Stomach (tissue), 9 donors: ENCODE measurements around the gene CMTM7. TPM values are rescaled to one million over a fixed set of nuclear protein-coding genes. Genes with fewer than 3 reads are reported as not detected.
"Not testable (repeated sequence)": the region's sequence is repeated elsewhere in the genome, so short reads cannot be mapped to it uniquely, and the experiment has no call there.

Experiments used
- DNase-seq, 2 donors: peaks; one replicate each; pipeline versions ENCODE4 v3.0.0 to v3.0.0-alpha.2; 2013 to 2019
- H3K27ac ChIP-seq, 5 donors: fragments of 200-600 bp in 4 of 5; sonication (generic) in 4 of 5; one replicate each; pipeline ENCODE4 v1.5.1; 2013 to 2019; ENCODE audit warnings: mild to moderate bottlenecking in 1 of 5, moderate library complexity in 1 of 5
- H3K27me3 ChIP-seq, 3 donors: fragments of 200-600 bp; sonication (generic); one replicate each; pipeline ENCODE4 v1.5.1; 2017 to 2019; ENCODE audit warnings: mixed run types in 1 of 3
- H3K36me3 ChIP-seq, 4 donors: fragments of 200-600 bp; sonication (generic); 1 replicate in 3 of 4; 2 replicates in 1 of 4; pipeline ENCODE4 v1.5.1; 2016 to 2019
- H3K4me1 ChIP-seq, 4 donors: fragments of 200-600 bp; sonication (generic); one replicate each; pipeline ENCODE4 v1.5.1; 2016 to 2019
- H3K4me3 ChIP-seq, 4 donors: fragments of 200-600 bp; sonication (generic) in 3 of 4; one replicate each; pipeline ENCODE4 v1.5.1; 2016 to 2019; ENCODE audit warnings: mild to moderate bottlenecking in 1 of 4
- H3K9me3 ChIP-seq, 4 donors: fragments of 200-600 bp; sonication (generic); one replicate each; pipeline ENCODE4 v1.5.1; 2016 to 2019
- EP300 ChIP-seq: sonication (generic); formaldehyde crosslinking; IDR thresholded peaks from one replicate; pipeline ENCODE4 v1.6.1; 2017; ENCODE audit warnings: antibody characterized with exemption
- POLR2A ChIP-seq, 4 donors: fragments of 450-650 bp; IDR thresholded peaks; one replicate each; pipeline ENCODE4 v1.6.1; 2016; ENCODE audit warnings: antibody characterized with exemption in 4 of 4, control low read depth in 2 of 4, mild to moderate bottlenecking in 1 of 4, moderate library complexity in 1 of 4
- POLR2AphosphoS5 ChIP-seq, 3 donors: sonication (generic); formaldehyde crosslinking; IDR thresholded peaks; one replicate each; pipeline ENCODE4 v1.6.1; 2016; ENCODE audit warnings: antibody characterized with exemption in 3 of 3
- WGBS, 5 donors: extraction: QIAGEN DNeasy Blood & Tissue Kit in 3 of 5; methylation state at CpG; one replicate each; pipeline versions ENCODE4 v1.1.5 to v1.1.7; 2013 to 2018; 5-methylcytosine and 5-hydroxymethylcytosine counted together
- intact Hi-C: fragments of 100-400 bp; cut with DNase I; formaldehyde crosslinking; loops from one replicate; pipeline ENCODE4 v1.15.1; 2023; ENCODE audit warnings: low total_unique reads
- polyA plus RNA-seq, 3 donors: library from polyadenylated mRNA; stranded (reverse); fragments of 200-250 nt; gene quantifications; one replicate each; pipeline ENCODE4 v1.2.3, GENCODE V29; 2013
- total RNA-seq, 5 donors: library from RNA; depleted of rRNA; stranded (reverse); fragments of >200 nt; gene quantifications; one replicate each; pipeline versions ENCODE4 v1.1.0 to v1.2.3, GENCODE V29; 2014 to 2016
- TF ChIP-seq, protein P1 (sequence below), 7 experiments: fragments of 450-650 bp in 4 of 7; fragments of 200-600 bp in 3 of 7; sonication (generic) in 3 of 7; IDR thresholded peaks; one replicate each; pipeline ENCODE4 v1.5.1; 2016 to 2019; ENCODE audit warnings: antibody characterized with exemption in 7 of 7, control low read depth in 2 of 7, mild to moderate bottlenecking in 1 of 7
- donor health status: healthy with polysubstance abuse.
- donor health status: Bipolar disorder and iron deficiency.
- donor health status: healthy.

The CMTM7 gene
- total and polyA plus RNA-seq, 8 donors: 3.1 to 54.9 (median 7.4) TPM; not detected in 1

- intact Hi-C loops: no loop called here
- H3K4me3 ChIP-seq: no peak overlapping the region
- no peaks in the 10 kb centered on the region for H3K9me3 ChIP-seq
- TF ChIP-seq EP300: no peak
- no peak for TF ChIP-seq POLR2A (IDR thresholded peaks at IDR 0.05)
- no peak for TF ChIP-seq POLR2AphosphoS5 (IDR thresholded peaks at IDR 0.05)
- TF ChIP-seq, protein P1, sequence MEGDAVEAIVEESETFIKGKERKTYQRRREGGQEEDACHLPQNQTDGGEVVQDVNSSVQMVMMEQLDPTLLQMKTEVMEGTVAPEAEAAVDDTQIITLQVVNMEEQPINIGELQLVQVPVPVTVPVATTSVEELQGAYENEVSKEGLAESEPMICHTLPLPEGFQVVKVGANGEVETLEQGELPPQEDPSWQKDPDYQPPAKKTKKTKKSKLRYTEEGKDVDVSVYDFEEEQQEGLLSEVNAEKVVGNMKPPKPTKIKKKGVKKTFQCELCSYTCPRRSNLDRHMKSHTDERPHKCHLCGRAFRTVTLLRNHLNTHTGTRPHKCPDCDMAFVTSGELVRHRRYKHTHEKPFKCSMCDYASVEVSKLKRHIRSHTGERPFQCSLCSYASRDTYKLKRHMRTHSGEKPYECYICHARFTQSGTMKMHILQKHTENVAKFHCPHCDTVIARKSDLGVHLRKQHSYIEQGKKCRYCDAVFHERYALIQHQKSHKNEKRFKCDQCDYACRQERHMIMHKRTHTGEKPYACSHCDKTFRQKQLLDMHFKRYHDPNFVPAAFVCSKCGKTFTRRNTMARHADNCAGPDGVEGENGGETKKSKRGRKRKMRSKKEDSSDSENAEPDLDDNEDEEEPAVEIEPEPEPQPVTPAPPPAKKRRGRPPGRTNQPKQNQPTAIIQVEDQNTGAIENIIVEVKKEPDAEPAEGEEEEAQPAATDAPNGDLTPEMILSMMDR (IDR thresholded peaks at IDR 0.05): no peak
- 68 to 74% (median 73%) methylated on average over 10 of the region's 10 CpGs for WGBS, 5 donors
- H3K27me3 ChIP-seq: no peaks in the 10 kb centered on the region
- peaks cover 0 to 20% (median 0%) of the 10 kb centered on the region in 4 donors for H3K4me1 ChIP-seq
- H3K27ac ChIP-seq: no peak overlapping the region
- peaks cover 0 to 6% (median 1%) of the 10 kb centered on the region in 4 donors for H3K36me3 ChIP-seq
- DNase-seq: no peak
Observed at GRCh38 chr3:32438596-32439344, 47.1 kb downstream of the CMTM7 start.

DNA sequence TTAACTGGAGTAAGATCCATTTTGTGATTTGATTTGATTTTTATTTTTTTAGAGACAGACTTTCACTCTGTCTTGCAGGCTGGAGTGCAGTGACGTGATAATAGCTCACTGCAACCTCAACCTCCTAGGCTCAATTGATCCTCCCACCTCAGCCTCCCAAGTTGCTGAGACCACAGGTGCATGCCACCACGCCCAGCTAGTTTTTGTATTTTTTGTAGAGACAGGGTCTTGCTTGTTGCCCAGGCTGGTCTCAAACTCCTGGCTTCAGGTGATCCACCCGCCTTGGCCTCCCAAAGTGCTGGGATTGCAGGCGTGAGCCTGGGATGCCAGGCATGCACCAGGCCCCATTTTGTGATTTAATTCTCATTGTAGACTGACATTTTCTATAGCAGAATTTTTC lies 47.8 kb downstream of the CMTM7 start:
- H3K9me3 ChIP-seq, H3K27ac ChIP-seq, H3K36me3 ChIP-seq, H3K4me3 ChIP-seq, H3K27me3 ChIP-seq, DNase-seq, intact Hi-C loops: not testable (repeated sequence)
- 90 to 97% (median 94%) methylated on average over 4 of the region's 4 CpGs for WGBS, 5 donors
- peaks cover 0 to 21% (median 0%) of the 10 kb centered on the region in 4 donors for H3K4me1 ChIP-seq

GRCh38 chr3:32440611-32441350 lies 49.1 kb downstream of the CMTM7 start:
- no peak overlapping the region for H3K27ac ChIP-seq
- H3K9me3 ChIP-seq: no peaks in the 10 kb centered on the region
- peaks cover 0 to 6% (median 1%) of the 10 kb centered on the region in 4 donors for H3K36me3 ChIP-seq
- intact Hi-C loops: no loop called here
- no peaks in the 10 kb centered on the region for H3K27me3 ChIP-seq
- 79 to 85% (median 83%) methylated on average over 10 of the region's 10 CpGs for WGBS, 5 donors
- no peak for DNase-seq
- H3K4me3 ChIP-seq: no peak overlapping the region
- peaks cover 0 to 21% (median 0%) of the 10 kb centered on the region in 4 donors for H3K4me1 ChIP-seq
- TF ChIP-seq EP300 (no peak), POLR2AphosphoS5 (IDR thresholded peaks at IDR 0.05) (no peak), POLR2A (IDR thresholded peaks at IDR 0.05) (no peak)
- TF ChIP-seq, protein P1 (IDR thresholded peaks at IDR 0.05): no peak

GRCh38 chr3:32442766-32443165 lies 51.1 kb downstream of the CMTM7 start:
- H3K4me1 ChIP-seq: peaks cover 0 to 13% (median 0%) of the 10 kb centered on the region in 4 donors
- TF ChIP-seq EP300 (no peak), POLR2A (IDR thresholded peaks at IDR 0.05) (no peak), POLR2AphosphoS5 (IDR thresholded peaks at IDR 0.05) (no peak)
- TF ChIP-seq, protein P1 (IDR thresholded peaks at IDR 0.05): no peak
- no peak overlapping the region for H3K27ac ChIP-seq
- WGBS, 5 donors: 96 to 98% (median 97%) methylated on average over 3 of the region's 3 CpGs
- intact Hi-C loops: no loop called here
- H3K36me3 ChIP-seq: peaks cover 0 to 6% (median 1%) of the 10 kb centered on the region in 4 donors
- H3K9me3 ChIP-seq: no peaks in the 10 kb centered on the region
- H3K4me3 ChIP-seq: no peak overlapping the region
- no peak for DNase-seq
- no peaks in the 10 kb centered on the region for H3K27me3 ChIP-seq
